Mesenteric fat pad (tissue), 1 donor: ENCODE data around the gene STAC. TPM values are rescaled to one million over a fixed set of nuclear protein-coding genes. Genes with fewer than 3 reads are reported as not detected.
"Not testable (repeated sequence)": the region's sequence is repeated elsewhere in the genome, so short reads cannot be mapped to it uniquely, and the experiment has no call there.

Experiments used
- DNase-seq: peaks from one replicate; pipeline ENCODE4 v3.0.0-alpha.2; 2020; ENCODE audit warnings: low spot score
- total RNA-seq: library from RNA; stranded (reverse); fragmentation: NEBNext Ultra II Directional; extraction: Animal tissue kit (Norgen Biotek cat#: 25700); gene quantifications from one replicate; pipeline ENCODE4 v1.2.1, GENCODE V29; 2021
- donor health status: DM: yes; HTN: yes; CAD: no.

The STAC gene
- total RNA-seq, 1 donor from 2014 or later = 1.1 TPM

GRCh38 chr3:36514171-36514570 lies 133.9 kb downstream of the STAC start:
- DNase-seq = no peak

- no peak for DNase-seq
Measured at GRCh38 chr3:36519682-36520081, 139.4 kb downstream of the STAC start.

DNA sequence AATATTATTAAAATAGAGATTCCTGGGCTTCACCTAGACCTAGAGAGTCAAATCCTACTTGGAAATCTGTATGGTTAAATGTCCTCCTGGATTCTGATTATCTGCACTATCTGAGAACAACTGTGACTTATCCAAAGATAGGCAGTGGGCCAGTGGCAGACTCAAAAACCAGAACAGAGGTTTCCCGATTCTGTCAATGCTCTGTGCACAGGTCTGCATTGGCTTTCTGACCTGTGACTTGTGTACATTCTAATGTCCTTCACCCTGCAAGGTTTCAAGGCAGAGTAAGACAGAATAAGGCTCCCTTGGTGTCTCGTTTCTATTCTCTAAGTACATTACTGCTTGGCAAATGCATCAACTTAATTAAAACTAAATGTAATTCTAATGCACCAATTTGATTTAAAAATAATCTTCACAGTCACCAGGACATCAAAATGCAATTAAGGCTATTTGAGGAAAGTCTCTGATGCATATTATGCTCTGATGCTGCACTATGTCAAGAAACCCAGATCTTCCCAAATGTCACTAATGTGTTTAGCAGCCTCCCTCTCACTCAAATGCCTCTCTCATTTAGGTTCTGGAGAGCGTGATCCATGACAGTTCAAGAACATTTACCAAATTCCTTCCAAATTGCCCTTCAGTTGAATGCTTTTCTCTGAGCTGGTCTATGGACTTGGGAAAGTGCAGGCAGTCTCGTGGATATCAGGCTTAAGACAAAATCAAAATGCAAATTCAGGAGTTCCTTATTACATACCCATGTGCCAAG lies 140.1 kb downstream of the STAC start:
- DNase-seq = no peak

- DNase-seq = no peak
Measured at GRCh38 chr3:36521007-36521379, 140.7 kb downstream of the STAC start.

GRCh38 chr3:36524560-36524959 lies 144.3 kb downstream of the STAC start:
- DNase-seq = no peak

GRCh38 chr3:36525115-36525801 lies 145.0 kb downstream of the STAC start:
- no peak for DNase-seq

DNA sequence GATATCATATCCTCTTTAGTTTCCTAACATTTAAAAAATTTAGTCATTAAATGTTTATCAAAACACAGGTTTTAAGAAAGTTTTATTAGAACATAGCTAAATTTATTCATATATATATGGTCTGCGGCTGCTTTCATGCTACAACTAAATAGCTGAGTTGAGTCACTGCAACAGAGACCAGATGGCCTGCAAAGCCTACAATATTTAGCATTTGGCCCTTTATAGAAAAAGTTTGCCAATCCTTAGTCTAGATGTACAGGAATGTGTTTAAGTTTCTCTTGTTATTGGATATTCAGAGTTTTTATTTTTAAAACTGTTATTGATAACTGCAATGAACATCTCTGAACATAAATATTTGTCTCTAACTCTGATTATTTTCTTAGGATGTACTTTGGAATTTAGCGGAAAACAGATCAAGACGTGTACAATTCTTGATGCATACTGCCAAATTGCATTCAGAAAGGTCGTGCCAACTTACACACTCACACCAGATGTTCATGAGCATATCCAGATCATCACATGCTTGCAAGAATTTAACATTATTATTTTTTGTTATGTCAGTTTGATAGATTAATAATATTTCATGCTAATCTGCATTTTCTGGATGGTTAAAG lies 157.9 kb downstream of the STAC start:
- DNase-seq = no peak

DNA sequence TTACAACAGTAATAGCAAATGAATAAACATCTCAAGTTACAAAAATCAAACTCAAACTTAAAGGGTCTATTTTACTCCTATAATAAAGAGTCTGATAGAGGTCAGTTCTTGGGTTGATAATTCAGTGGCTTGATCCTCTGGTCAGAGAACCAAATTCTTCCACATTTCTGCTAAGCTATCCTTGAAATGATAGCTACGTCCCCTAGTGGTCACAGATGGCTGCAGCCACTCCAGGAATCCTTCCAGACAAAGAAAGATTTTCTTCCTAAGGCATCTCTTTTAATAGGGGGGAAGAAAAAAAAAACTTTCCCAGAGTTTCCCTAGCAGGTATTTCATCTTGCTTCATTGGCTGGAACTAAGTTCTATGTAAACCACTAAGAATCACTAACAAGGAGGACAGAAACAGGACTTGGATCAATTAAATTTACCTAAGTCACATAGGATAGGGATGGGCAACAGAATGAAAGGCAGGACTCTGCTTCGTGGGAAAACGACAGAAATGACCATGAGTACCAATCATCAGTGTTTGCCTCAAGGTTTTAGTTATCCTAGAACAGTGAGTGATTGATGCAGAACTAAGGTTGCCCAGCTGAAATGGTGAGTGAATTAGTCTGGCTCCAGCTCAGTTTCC lies 160.7 kb downstream of the STAC start:
- DNase-seq = no peak

- no peak for DNase-seq
Measured at GRCh38 chr3:36542186-36542585, 161.9 kb downstream of the STAC start.

GRCh38 chr3:36543276-36543997 lies 163.1 kb downstream of the STAC start:
- no peak for DNase-seq

GRCh38 chr3:36546226-36546625 lies 165.9 kb downstream of the STAC start:
- DNase-seq = no peak

GRCh38 chr3:36548712-36549111 lies 168.4 kb downstream of the STAC start:
- no peak for DNase-seq

DNA sequence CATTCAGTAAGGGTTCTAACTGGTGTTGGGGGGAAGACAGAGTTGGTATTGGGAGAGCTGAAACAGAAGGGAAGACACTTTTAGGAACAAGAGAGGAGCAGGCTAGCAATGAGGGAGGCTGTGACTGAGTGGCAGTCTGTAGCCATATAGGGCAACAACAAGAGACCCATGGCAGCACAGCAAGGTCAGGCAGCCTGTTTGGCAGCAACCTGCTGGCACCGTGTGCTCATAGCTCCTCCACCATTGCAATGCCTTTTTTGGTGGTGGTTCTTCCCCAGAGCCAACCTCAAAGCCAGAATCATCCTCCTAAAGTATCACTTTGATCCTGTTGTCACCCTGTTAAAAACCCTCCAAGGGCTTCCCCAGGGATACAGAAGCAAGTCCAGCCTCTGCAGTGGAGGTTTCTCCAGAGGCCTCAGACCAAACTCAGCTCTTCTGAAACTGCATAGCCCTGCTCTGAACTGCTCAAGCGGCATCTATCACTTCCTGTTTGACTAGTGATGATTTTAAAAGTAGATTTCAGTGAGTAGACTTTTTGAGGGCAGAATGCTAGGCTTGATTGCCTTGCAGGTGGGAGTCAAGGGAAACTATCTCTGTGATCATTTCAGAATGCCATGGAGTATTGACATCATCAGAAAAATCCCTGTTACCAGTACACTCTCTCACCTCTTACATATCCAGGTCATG lies 176.9 kb downstream of the STAC start:
- DNase-seq = no peak

DNA sequence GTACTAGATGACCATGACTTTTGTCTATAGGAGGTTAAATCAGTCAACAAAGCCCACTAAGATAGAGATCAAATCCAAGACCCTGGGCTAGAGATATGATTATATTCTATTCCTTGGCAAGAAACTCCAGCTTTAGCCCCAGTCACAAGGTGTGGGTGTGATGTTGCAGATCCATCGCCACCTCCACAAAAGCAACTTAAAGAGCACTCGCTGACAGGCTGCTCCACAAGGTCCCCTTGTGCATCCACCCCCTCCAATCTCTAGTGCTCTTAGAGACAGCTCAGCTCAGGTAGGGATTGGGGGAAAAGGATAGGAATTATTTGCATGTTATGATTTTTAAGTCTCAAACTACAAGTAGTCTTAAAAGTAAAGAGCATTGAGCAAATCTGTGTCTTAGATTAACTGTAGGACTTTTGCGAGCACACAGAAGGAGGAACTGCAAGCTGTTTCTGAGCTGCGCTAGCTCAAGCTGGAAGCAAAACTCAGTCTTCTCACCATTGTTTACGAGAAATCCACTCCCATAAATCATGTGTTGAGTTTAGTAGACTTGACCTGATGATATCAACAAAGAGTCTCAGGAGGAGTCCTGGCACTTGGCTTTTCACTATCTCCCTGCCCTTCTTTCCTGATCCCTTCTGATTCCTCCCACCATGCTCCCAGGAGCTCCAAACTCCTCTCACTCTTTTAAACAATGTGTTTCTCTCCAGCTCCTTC lies 177.6 kb downstream of the STAC start:
- no peak for DNase-seq

- DNase-seq = no peak
Measured at GRCh38 chr3:36558961-36559360, 178.7 kb downstream of the STAC start.

- no peak for DNase-seq
Measured at GRCh38 chr3:36560685-36561084, 180.4 kb downstream of the STAC start.

DNA sequence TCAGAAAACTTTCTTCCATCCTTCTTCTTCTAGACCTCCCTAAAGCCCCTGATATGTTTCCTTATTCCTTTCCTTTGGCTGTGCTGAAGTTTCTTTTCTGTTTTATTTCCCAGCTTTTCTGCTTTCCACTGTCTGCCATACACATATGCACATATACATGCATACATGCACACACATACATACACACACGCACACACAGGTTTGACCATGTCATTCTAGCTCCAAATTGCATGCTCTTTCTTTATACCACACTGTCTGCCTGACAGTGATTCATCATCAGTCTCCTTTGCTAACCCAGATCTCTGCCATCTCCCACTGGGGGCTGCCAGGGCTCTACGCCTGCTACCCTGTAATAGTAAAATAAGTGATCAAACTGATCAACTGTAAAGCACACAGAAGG lies 181.3 kb downstream of the STAC start:
- DNase-seq = no peak

GRCh38 chr3:36562945-36563344 lies 182.6 kb downstream of the STAC start:
- DNase-seq = no peak

GRCh38 chr3:36575241-36575640 lies 194.9 kb downstream of the STAC start:
- DNase-seq = no peak

GRCh38 chr3:36578418-36578817 lies 198.1 kb downstream of the STAC start:
- DNase-seq = not testable (repeated sequence)
